DOHH2 (cell line): ENCODE data around the gene CD164.
"Not testable (repeated sequence)": the region's sequence is repeated elsewhere in the genome, so short reads cannot be mapped to it uniquely, and the experiment has no call there.

Experiments
- H3F3A ChIP-seq: fragments of 200-600 bp; sonication (generic), shearing (Covaris generic); 2 replicates; pipeline ENCODE4 v1.6.0; 2016; ENCODE audit warnings: antibody characterized with exemption, mild to moderate bottlenecking; ENCODE audit not compliant: control insufficient read depth, insufficient read depth
- H3K27ac ChIP-seq: fragments of 200-600 bp; sonication (generic); 2 replicates; pipeline ENCODE4 v1.5.1; 2014; ENCODE audit warnings: low read depth, mild to moderate bottlenecking, low read length, moderate library complexity
- H3K27me3 ChIP-seq: fragments of 200-600 bp; sonication (generic); 2 replicates; pipeline ENCODE4 v1.6.1; 2014; ENCODE audit warnings: mild to moderate bottlenecking, low read length, mixed read lengths; ENCODE audit not compliant: control insufficient read depth
- H3K36me3 ChIP-seq: fragments of 200-600 bp; sonication (generic); 2 replicates; pipeline ENCODE4 v1.6.1; 2014; ENCODE audit warnings: mild to moderate bottlenecking, low read length, moderate library complexity, mixed read lengths; ENCODE audit not compliant: control insufficient read depth
- H3K4me1 ChIP-seq: fragments of 200-600 bp; sonication (generic); 2 replicates; pipeline ENCODE4 v1.6.1; 2014; ENCODE audit warnings: mild to moderate bottlenecking, low read length, mixed read lengths; ENCODE audit not compliant: control insufficient read depth
- H3K4me2 ChIP-seq: fragments of 200-600 bp; sonication (generic); 2 replicates; pipeline ENCODE4 v1.6.0; 2014; ENCODE audit warnings: mild to moderate bottlenecking, low read length, moderate library complexity
- H3K4me3 ChIP-seq: fragments of 200-600 bp; sonication (generic); 2 replicates; pipeline ENCODE4 v1.5.1; 2014; ENCODE audit warnings: mild to moderate bottlenecking, low read length, mixed read lengths
- H3K79me2 ChIP-seq: fragments of 200-600 bp; sonication (generic); 2 replicates; pipeline ENCODE4 v1.6.1; 2014; ENCODE audit warnings: mild to moderate bottlenecking, low read length, mixed read lengths; ENCODE audit not compliant: control insufficient read depth
- H3K9me2 ChIP-seq: fragments of 200-600 bp; sonication (generic); replicated peaks from 2 replicates; pipeline ENCODE4 v1.6.1; 2014; ENCODE audit warnings: mild to moderate bottlenecking, low read length, mixed read lengths; ENCODE audit not compliant: control insufficient read depth
- H3K9me3 ChIP-seq: fragments of 200-600 bp; sonication (generic); 2 replicates; pipeline ENCODE4 v1.6.1; 2014; ENCODE audit warnings: antibody characterized with exemption, low read length, mixed read lengths; ENCODE audit not compliant: control insufficient read depth, insufficient read depth
- H4K20me1 ChIP-seq: fragments of 200-600 bp; sonication (generic); 2 replicates; pipeline ENCODE4 v1.6.0; 2014; ENCODE audit warnings: low read depth, mild to moderate bottlenecking, antibody characterized with exemption, low read length, moderate library complexity; ENCODE audit not compliant: control insufficient read depth, insufficient read depth
- CTCF ChIP-seq: fragments of 200-600 bp; sonication (generic); IDR thresholded peaks from one replicate; pipeline ENCODE4 v1.5.1; 2014; ENCODE audit warnings: antibody characterized with exemption, mild to moderate bottlenecking, low read depth, low read length; ENCODE audit not compliant: poor library complexity, severe bottlenecking
- EZH2phosphoT487 ChIP-seq: fragments of 200-600 bp; sonication (generic); IDR thresholded peaks from 2 replicates; pipeline ENCODE4 v1.6.1; 2017; ENCODE audit warnings: borderline replicate concordance, mild to moderate bottlenecking, antibody characterized with exemption, low read length, moderate library complexity, mixed read lengths

CD164 gene

GRCh38 chr6:109339906-109340678, 42.2 kb downstream of the CD164 start:
- Histone ChIP-seq H3K27ac (no peak overlapping the region), H3F3A (no peaks in the 10 kb centered on the region), H4K20me1 (no peaks in the 10 kb centered on the region), H3K9me3 (no peaks in the 10 kb centered on the region), H3K4me2 (no peak overlapping the region), H3K9me2 (no peaks in the 10 kb centered on the region), H3K4me1 (no peaks in the 10 kb centered on the region), H3K36me3 (no peaks in the 10 kb centered on the region), H3K79me2 (no peaks in the 10 kb centered on the region), H3K4me3 (no peak overlapping the region), H3K27me3 (no peaks in the 10 kb centered on the region)
- TF ChIP-seq CTCF: no peak
- no peak for TF ChIP-seq EZH2phosphoT487

DNA sequence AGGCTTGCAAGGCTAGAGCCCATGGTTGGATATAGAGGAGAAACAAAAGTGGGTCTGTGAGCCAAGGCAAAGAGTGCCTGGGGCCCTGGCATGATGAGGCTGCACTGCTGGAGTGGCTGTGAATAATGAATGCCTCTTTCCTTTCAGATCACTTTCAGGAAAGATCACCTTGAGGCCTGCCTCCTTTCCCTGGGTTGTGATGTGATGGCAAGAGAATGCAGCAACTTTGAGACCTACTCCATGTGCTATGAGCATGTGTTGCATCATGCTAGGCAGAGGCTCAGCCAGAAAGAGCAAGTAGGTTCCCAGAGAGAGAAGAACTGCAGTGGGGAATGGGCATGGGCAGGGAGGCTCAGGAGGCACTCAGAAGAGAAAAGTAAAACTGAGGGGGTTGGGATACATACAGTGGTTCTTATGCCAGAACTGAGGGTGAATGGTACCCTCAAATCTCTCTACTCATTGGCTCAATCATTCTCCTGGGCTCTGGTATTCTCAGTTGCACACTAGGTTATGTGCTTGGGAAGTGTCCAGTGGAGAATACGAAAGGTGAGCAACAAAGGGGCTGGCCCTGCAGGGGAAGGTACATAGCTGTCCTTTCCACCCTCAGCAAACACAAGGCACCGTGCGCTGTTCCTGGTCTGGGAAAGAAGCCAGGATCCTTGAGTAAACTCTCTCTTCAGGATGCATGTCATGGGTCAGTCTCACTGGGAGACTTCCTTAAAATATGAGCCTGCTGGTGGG, 45.9 kb downstream of the CD164 start:
- no peak overlapping the region for H3K27ac ChIP-seq
- H3K79me2 ChIP-seq: no peaks in the 10 kb centered on the region
- no peaks in the 10 kb centered on the region for H3K36me3 ChIP-seq
- no peaks in the 10 kb centered on the region; the same call in 1 of the 2 replicates for H3K9me3 ChIP-seq
- no peaks in the 10 kb centered on the region for H3K27me3 ChIP-seq
- no peaks in the 10 kb centered on the region for H3K4me1 ChIP-seq
- H3K9me2 ChIP-seq: no peaks in the 10 kb centered on the region
- TF ChIP-seq CTCF (no peak), EZH2phosphoT487 (no peak)
- H3F3A ChIP-seq: no peaks in the 10 kb centered on the region
- no peak overlapping the region for H3K4me3 ChIP-seq
- H4K20me1 ChIP-seq: no peaks in the 10 kb centered on the region
- no peak overlapping the region for H3K4me2 ChIP-seq

DNA sequence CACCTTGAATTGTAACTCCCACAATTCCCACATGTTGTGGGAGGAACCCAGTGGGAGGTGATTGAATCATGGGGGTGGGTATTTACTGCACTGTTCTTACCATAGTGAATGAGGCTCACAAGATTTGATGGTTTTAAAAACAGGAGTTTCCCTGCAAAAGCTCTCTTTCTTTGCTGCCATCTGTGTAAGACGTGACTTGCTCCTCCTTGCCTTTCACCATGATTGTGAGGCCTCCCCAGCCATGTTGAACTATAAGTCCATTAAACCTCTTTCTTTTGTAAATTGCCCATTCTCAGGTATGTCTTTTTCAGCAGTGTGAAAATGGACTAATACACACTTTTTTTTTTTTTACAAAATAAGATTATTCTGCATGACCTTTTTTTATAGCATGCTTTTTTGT, 48.4 kb downstream of the CD164 start:
- not testable (repeated sequence) for H3F3A ChIP-seq, H3K9me3 ChIP-seq, H4K20me1 ChIP-seq, H3K4me2 ChIP-seq, H3K4me1 ChIP-seq, H3K4me3 ChIP-seq, H3K36me3 ChIP-seq, H3K27ac ChIP-seq, H3K9me2 ChIP-seq, H3K79me2 ChIP-seq, H3K27me3 ChIP-seq

- Histone ChIP-seq H3K27ac (no peak overlapping the region), H4K20me1 (no peaks in the 10 kb centered on the region), H3F3A (no peaks in the 10 kb centered on the region), H3K9me2 (no peaks in the 10 kb centered on the region), H3K27me3 (peaks cover 8% of the 10 kb centered on the region), H3K4me2 (no peak overlapping the region), H3K79me2 (no peaks in the 10 kb centered on the region), H3K4me1 (no peaks in the 10 kb centered on the region), H3K4me3 (no peak overlapping the region), H3K9me3 (no peaks in the 10 kb centered on the region; the same call in 1 of the 2 replicates), H3K36me3 (no peaks in the 10 kb centered on the region)
- TF ChIP-seq CTCF: no peak
These were observed 49.5 kb downstream of the CD164 start for GRCh38 chr6:109332748-109333147.
